Measurements from ENCODE around the gene ZBTB43.

Gene ZBTB43

DNA sequence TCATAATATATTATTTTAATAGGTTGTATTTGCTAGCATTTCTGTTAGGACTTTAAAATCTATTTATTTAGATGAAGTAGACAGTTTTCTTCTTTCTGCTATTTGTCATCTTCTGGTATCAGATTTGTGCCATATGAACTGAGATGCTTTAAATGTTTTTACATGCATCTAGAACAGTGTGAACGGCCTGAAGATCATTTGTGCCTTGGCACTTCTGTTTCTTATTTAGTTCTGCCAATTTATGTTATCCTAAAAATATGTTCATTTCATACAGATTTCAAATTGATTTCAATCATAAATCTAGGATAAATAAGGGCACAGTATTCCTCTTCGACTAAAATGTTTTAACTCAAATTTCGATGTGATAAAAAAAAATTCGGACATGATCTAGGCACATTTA is 71.7 kb downstream of the ZBTB43 start:
- H3K4me1 ChIP-seq (ENCODE audit: control insufficient read depth, insufficient read depth, low read length, poor library complexity, severe bottlenecking), result no peaks in the 10 kb centered on the region
- no peak overlapping the region for H3K27ac ChIP-seq (ENCODE audit: low read depth, low read length, severe bottlenecking)
- WGBS, 2 experiments (ENCODE audit: insufficient coverage in 2 of 2), result 88 to 94% methylated on average over 3 of the region's 4 CpGs
- no peaks in the 10 kb centered on the region for H3K9me3 ChIP-seq (ENCODE audit: control insufficient read depth, low read length)
- H3K36me3 ChIP-seq (ENCODE audit: control insufficient read depth, insufficient read depth, low read length), result peaks cover 49% of the 10 kb centered on the region
- no peak overlapping the region for H3K4me3 ChIP-seq (ENCODE audit: extremely low read depth, insufficient read depth, low read length, poor library complexity, severe bottlenecking)

DNA sequence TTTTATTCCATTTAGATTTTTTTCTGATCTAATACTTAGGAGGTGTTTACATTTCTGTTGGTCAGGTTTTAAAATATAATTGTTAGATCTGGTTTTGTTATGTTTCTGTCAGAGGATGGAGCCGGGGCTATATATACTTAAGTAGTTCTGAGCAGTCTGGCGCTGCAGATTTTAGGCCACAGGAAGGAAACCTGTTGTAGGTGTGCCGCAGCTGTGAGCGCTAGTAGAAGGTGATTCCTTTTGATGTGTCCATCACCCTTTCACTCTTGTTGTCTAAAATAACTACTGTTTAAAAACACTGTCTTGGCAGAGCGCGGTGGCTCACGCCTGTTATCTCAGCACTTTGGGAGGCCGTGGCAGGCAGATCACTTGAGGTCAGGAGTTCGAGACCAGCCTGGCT is 72.6 kb downstream of the ZBTB43 start:
- H3K36me3 ChIP-seq (ENCODE audit: control insufficient read depth, insufficient read depth, low read length), result peaks cover 46% of the 10 kb centered on the region
- 87 to 92% methylated on average over 7 to 8 of the region's 9 CpGs for WGBS, 2 experiments (ENCODE audit: insufficient coverage in 2 of 2)
- no peaks in the 10 kb centered on the region for H3K4me1 ChIP-seq (ENCODE audit: control insufficient read depth, insufficient read depth, low read length, poor library complexity, severe bottlenecking)
- H3K27ac ChIP-seq (ENCODE audit: low read depth, low read length, severe bottlenecking), result no peak overlapping the region
- no peak overlapping the region for H3K4me3 ChIP-seq (ENCODE audit: extremely low read depth, insufficient read depth, low read length, poor library complexity, severe bottlenecking)
- H3K9me3 ChIP-seq (ENCODE audit: control insufficient read depth, low read length), result no peaks in the 10 kb centered on the region

DNA sequence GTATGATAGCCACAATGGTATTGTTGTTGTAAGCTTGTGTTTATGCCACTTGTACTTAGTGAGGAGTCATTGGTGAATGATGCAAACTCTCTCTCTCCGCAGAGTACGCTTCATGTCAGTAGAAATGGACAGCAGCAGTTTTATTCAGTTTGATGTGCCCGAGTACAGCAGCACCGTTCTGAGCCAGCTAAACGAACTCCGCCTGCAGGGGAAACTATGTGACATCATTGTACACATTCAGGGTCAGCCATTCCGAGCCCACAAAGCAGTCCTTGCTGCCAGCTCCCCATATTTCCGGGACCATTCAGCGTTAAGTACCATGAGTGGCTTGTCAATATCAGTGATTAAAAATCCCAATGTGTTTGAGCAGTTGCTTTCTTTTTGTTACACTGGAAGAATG is 74.4 kb downstream of the ZBTB43 start:
- 89 to 99% methylated on average over 9 of the region's 9 CpGs for WGBS, 2 experiments (ENCODE audit: insufficient coverage in 2 of 2)
- Histone ChIP-seq H3K4me1 (ENCODE audit: control insufficient read depth, insufficient read depth, low read length, poor library complexity, severe bottlenecking) (no peaks in the 10 kb centered on the region), H3K36me3 (ENCODE audit: control insufficient read depth, insufficient read depth, low read length) (peaks cover 47% of the 10 kb centered on the region)

DNA sequence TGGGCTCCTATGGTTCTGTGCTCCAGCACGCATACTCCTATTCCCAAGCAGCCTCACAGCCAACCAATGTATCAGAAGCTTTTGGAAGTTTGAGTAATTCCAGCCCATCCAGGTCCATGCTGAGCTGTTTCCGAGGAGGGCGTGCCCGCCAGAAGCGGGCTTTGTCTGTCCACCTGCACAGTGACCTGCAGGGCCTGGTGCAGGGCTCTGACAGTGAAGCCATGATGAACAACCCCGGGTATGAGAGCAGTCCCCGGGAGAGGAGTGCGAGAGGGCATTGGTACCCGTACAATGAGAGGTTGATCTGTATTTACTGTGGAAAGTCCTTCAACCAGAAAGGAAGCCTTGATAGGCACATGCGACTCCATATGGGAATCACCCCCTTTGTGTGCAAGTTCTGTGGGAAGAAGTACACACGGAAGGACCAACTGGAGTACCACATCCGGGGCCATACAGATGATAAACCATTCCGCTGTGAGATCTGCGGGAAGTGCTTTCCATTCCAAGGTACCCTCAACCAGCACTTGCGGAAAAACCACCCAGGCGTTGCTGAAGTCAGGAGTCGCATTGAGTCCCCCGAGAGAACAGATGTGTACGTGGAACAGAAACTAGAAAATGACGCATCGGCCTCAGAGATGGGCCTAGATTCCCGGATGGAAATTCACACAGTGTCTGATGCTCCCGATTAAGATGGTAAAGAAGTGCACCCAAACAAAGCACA is 75.5 kb downstream of the ZBTB43 start:
- no peak overlapping the region for H3K4me3 ChIP-seq (ENCODE audit: extremely low read depth, insufficient read depth, low read length, poor library complexity, severe bottlenecking)
- H3K36me3 ChIP-seq (ENCODE audit: control insufficient read depth, insufficient read depth, low read length), result peaks cover 47% of the 10 kb centered on the region
- H3K27ac ChIP-seq (ENCODE audit: low read depth, low read length, severe bottlenecking), result no peak overlapping the region
- WGBS, 2 experiments (ENCODE audit: insufficient coverage in 2 of 2), result 96 to 98% methylated on average over 18 to 21 of the region's 23 CpGs
- no peaks in the 10 kb centered on the region for H3K9me3 ChIP-seq (ENCODE audit: control insufficient read depth, low read length)
- H3K4me1 ChIP-seq (ENCODE audit: control insufficient read depth, insufficient read depth, low read length, poor library complexity, severe bottlenecking), result no peaks in the 10 kb centered on the region

More for the DNA sequence above, 74.4 kb downstream of the ZBTB43 start:
- Histone ChIP-seq H3K9me3 (ENCODE audit: control insufficient read depth, low read length) (no peaks in the 10 kb centered on the region), H3K4me3 (ENCODE audit: extremely low read depth, insufficient read depth, low read length, poor library complexity, severe bottlenecking) (no peak overlapping the region), H3K27ac (ENCODE audit: low read depth, low read length, severe bottlenecking) (no peak overlapping the region)

DNA sequence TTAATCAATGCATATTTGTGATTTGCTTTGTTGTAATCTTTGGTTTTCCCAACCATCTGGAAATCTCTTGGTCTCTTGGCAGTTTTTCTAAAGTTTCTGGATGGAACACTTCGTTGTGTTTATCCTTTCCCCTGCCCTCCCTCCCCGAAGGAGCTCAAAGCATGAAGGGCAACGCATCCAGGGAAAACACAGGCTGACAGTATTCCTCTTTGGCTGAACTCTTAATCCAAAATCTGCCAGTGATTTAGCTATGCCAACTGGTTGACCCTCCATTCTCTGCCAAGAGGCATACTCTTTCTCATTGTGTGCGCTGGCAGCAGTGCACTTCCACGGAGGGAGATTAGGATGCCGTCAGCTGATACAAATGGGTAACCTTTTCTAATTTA is 76.1 kb downstream of the ZBTB43 start:
- no peak overlapping the region for H3K4me3 ChIP-seq (ENCODE audit: extremely low read depth, insufficient read depth, low read length, poor library complexity, severe bottlenecking)

DNA sequence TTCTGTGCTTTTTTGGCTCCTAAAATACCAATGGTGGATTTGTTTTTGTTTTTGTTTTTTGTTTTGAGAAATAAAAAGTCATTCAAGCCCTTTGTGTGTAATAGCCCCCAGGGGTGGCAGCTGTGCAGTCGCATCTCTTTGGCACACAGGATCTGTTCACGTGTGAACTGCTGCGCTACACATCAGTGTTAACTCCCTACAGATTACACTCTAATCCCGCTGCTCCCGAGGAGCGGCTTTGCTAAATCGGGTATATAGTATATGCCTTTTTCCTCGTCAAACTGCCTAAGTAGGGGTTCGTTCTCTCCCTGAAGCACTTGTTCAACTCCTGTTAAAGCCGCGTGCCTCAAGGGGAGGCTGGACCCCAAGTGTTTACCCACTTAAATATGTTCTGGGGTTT is 77.9 kb downstream of the ZBTB43 start:
- H3K4me1 ChIP-seq (ENCODE audit: control insufficient read depth, insufficient read depth, low read length, poor library complexity, severe bottlenecking), result no peaks in the 10 kb centered on the region
- no peaks in the 10 kb centered on the region for H3K9me3 ChIP-seq (ENCODE audit: control insufficient read depth, low read length)
- WGBS, 2 experiments (ENCODE audit: insufficient coverage in 2 of 2), result 91 to 99% methylated on average over 8 to 9 of the region's 11 CpGs
- peaks cover 46% of the 10 kb centered on the region for H3K36me3 ChIP-seq (ENCODE audit: control insufficient read depth, insufficient read depth, low read length)
- H3K27ac ChIP-seq (ENCODE audit: low read depth, low read length, severe bottlenecking), result no peak overlapping the region
- no peak overlapping the region for H3K4me3 ChIP-seq (ENCODE audit: extremely low read depth, insufficient read depth, low read length, poor library complexity, severe bottlenecking)

More for the DNA sequence above, 76.1 kb downstream of the ZBTB43 start:
- no peaks in the 10 kb centered on the region for H3K4me1 ChIP-seq (ENCODE audit: control insufficient read depth, insufficient read depth, low read length, poor library complexity, severe bottlenecking)
- no peak overlapping the region for H3K27ac ChIP-seq (ENCODE audit: low read depth, low read length, severe bottlenecking)
- H3K36me3 ChIP-seq (ENCODE audit: control insufficient read depth, insufficient read depth, low read length), result peaks cover 47% of the 10 kb centered on the region
- WGBS, 2 experiments (ENCODE audit: insufficient coverage in 2 of 2), result 100% methylated on average over 3 of the region's 6 CpGs
- no peaks in the 10 kb centered on the region for H3K9me3 ChIP-seq (ENCODE audit: control insufficient read depth, low read length)

DNA sequence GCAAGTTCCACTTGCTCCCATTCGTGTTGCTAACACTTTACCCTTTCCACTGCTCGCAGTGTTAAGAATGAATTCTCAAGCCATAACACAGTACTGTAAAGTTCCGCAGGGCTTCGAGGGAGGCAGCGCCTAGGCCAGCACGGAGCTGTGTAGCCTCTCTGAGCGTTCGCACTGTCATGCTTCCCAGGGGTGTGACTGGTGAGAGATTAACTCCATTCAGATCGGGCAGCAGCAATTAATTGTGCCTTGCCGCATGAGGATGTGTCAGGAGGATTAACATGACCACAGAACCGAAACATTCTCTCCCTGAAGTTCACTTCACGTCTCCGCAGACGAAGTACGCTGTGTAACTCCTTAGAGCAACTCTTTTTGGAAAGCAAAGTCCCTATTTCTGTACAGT is 78.8 kb downstream of the ZBTB43 start:
- Histone ChIP-seq H3K4me3 (ENCODE audit: extremely low read depth, insufficient read depth, low read length, poor library complexity, severe bottlenecking) (no peak overlapping the region), H3K27ac (ENCODE audit: low read depth, low read length, severe bottlenecking) (no peak overlapping the region), H3K4me1 (ENCODE audit: control insufficient read depth, insufficient read depth, low read length, poor library complexity, severe bottlenecking) (no peaks in the 10 kb centered on the region), H3K36me3 (ENCODE audit: control insufficient read depth, insufficient read depth, low read length) (peaks cover 46% of the 10 kb centered on the region), H3K9me3 (ENCODE audit: control insufficient read depth, low read length) (no peaks in the 10 kb centered on the region)
- WGBS, 2 experiments (ENCODE audit: insufficient coverage in 2 of 2), result 87 to 92% methylated on average over 10 to 14 of the region's 15 CpGs

DNA sequence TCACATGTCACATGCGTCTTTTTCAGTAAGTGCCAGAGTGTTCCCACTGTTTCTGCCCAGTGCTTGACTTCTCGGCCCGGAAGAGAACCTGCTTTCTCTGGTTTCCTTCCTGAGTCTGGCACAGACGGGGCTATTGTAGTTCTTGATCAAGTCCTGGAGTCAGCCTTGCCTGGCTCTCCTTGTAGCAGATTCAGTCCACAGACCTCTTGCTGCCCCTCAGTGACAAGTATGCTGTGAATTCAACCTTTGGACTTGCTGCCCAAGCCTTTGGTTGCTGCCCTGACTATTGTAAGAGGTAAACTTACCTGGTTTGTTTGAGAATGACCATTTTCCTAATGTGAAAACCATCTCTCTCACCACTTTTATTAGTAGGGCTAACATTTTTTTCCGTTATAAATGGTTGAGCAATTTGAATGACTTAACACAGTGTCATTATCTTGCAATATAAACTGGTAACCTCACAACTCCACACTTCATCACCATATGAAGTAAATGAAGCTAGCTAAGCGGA is 80.3 kb downstream of the ZBTB43 start:
- no peaks in the 10 kb centered on the region for H3K4me1 ChIP-seq (ENCODE audit: control insufficient read depth, insufficient read depth, low read length, poor library complexity, severe bottlenecking)
- no peak overlapping the region for H3K27ac ChIP-seq (ENCODE audit: low read depth, low read length, severe bottlenecking)
- H3K9me3 ChIP-seq (ENCODE audit: control insufficient read depth, low read length), result no peaks in the 10 kb centered on the region
- H3K4me3 ChIP-seq (ENCODE audit: extremely low read depth, insufficient read depth, low read length, poor library complexity, severe bottlenecking), result no peak overlapping the region
- peaks cover 34% of the 10 kb centered on the region for H3K36me3 ChIP-seq (ENCODE audit: control insufficient read depth, insufficient read depth, low read length)
- WGBS, 2 experiments (ENCODE audit: insufficient coverage in 2 of 2), result 91 to 93% methylated on average over 4 of the region's 6 CpGs

DNA sequence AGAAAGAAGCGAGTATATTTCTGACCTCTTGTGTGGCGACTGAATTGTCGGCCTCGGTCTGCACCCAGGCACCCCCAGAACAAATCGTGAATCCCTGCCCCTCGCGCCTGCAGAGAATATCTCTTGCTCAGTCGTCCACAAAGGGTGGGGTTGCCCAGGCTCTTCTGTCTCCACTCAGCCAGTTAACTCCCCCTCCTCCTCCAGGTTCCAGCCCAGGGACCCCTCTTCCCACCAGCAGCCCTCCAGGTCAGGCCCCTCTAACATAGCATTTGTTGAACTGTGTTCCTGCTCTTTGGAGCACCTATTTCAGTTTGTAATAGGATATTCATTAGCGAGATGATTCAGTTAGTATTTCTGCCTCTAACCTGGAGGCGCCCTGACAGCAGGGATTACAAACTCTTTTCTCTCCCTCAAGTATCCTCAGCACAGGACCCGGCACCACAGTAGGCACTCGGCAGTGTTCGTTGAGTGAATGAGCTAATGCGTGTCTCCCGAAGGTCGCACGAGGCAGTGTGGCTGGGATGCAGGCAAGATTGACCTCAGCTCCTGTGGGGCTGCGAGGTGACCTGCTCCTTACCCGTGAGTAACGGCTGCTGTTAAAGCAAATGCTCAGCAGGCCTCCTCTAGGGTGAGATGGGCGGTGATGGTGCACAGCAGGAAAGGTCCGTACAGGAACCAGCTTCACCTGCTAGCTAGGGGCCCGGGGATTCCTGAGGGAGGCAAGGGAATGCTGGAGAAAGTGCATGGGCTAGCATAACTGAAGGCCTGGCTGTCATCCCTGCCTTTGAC is 81.4 kb downstream of the ZBTB43 start:
- WGBS, 2 experiments (ENCODE audit: insufficient coverage in 2 of 2), result 66 to 70% methylated on average over 20 to 23 of the region's 23 CpGs
- Histone ChIP-seq H3K4me1 (ENCODE audit: control insufficient read depth, insufficient read depth, low read length, poor library complexity, severe bottlenecking) (no peaks in the 10 kb centered on the region), H3K36me3 (ENCODE audit: control insufficient read depth, insufficient read depth, low read length) (peaks cover 24% of the 10 kb centered on the region), H3K4me3 (ENCODE audit: extremely low read depth, insufficient read depth, low read length, poor library complexity, severe bottlenecking) (no peak overlapping the region), H3K9me3 (ENCODE audit: control insufficient read depth, low read length) (no peaks in the 10 kb centered on the region), H3K27ac (ENCODE audit: low read depth, low read length, severe bottlenecking) (peak overlapping the region; percentile 0)

DNA sequence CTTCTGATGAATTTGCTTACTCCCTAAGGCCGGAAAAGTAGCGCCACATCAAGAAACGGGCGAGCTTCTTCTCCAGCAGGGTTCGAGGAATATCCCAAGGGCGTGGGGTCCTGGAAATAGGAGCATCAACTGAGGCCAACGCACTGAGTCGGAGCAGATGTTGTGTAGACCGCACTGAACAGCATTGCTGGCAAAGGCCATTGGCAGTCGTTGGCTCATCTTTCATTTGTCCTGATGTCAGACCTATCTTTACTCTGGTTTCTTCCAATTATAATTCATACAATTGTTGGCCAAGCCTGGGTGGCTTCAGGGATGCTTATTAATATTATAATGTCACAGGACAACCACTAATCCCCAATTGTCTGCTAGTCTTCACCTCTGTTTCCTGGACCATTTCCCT is 82.1 kb downstream of the ZBTB43 start:
- 93 to 98% methylated on average over 9 to 10 of the region's 10 CpGs for WGBS, 2 experiments (ENCODE audit: insufficient coverage in 2 of 2)
- H3K36me3 ChIP-seq (ENCODE audit: control insufficient read depth, insufficient read depth, low read length), result peaks cover 18% of the 10 kb centered on the region

More for the DNA sequence above, 82.1 kb downstream of the ZBTB43 start:
- Histone ChIP-seq H3K27ac (ENCODE audit: low read depth, low read length, severe bottlenecking) (peak overlapping the region; percentile 0), H3K4me3 (ENCODE audit: extremely low read depth, insufficient read depth, low read length, poor library complexity, severe bottlenecking) (no peak overlapping the region), H3K9me3 (ENCODE audit: control insufficient read depth, low read length) (no peaks in the 10 kb centered on the region), H3K4me1 (ENCODE audit: control insufficient read depth, insufficient read depth, low read length, poor library complexity, severe bottlenecking) (no peaks in the 10 kb centered on the region)
